HUES6 (cell line): ENCODE results near the gene RNASE7.

Experiments
- H3K27ac ChIP-seq: 2 replicates; pipeline ENCODE4 v1.7.0; 2013; ENCODE audit warnings: low read depth, mild to moderate bottlenecking, low read length, inconsistent platforms
- H3K27me3 ChIP-seq: 2 replicates; pipeline ENCODE4 v1.6.1; 2013; ENCODE audit warnings: low read length; ENCODE audit not compliant: control insufficient read depth, insufficient read depth
- H3K36me3 ChIP-seq: 2 replicates; pipeline ENCODE4 v1.6.1; 2013; ENCODE audit warnings: low read length; ENCODE audit not compliant: control insufficient read depth, insufficient read depth
- H3K4me1 ChIP-seq: 2 replicates; pipeline ENCODE4 v1.6.1; 2013; ENCODE audit warnings: low read length; ENCODE audit not compliant: control insufficient read depth, insufficient read depth
- H3K4me3 ChIP-seq: 2 replicates; pipeline ENCODE4 v1.5.1; 2013; ENCODE audit warnings: low read depth, low read length
- H3K9ac ChIP-seq: one replicate; pipeline ENCODE4 v1.6.1; 2013; ENCODE audit warnings: mild to moderate bottlenecking, low read length
- H3K9me3 ChIP-seq: 2 replicates; pipeline ENCODE4 v1.6.1; 2013; ENCODE audit warnings: low read depth, low read length; ENCODE audit not compliant: control insufficient read depth, insufficient read depth

Gene RNASE7

DNA sequence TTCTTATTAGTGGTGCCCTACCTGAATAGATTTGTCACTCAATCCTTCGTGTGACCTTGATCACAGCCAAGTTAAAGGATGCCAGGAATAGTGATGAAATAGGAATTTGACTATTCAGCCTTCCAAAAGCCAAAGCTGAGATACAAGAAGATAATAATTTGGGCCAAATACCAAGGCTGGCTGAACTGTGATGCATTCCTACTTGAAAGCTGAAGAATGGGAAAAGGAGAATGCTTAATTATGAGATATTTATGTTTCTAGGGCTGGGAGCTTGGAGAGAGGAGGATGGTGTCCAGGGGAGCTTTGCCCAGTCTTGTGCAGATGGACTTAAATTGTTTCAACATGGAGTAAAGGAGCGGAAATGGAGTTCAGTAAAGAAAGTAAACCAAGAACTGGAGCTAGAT lies 5.2 kb downstream of the RNASE7 start:
- H3K36me3 ChIP-seq, result no peaks in the 10 kb centered on the region
- H3K4me1 ChIP-seq, result no peaks in the 10 kb centered on the region
- 0 out of 2 replicates have a peak, but pooled peaks cover 2% of the 10 kb centered on the region for H3K27me3 ChIP-seq
- H3K27ac ChIP-seq, result no peak overlapping the region
- no peak overlapping the region for H3K9ac ChIP-seq
- H3K9me3 ChIP-seq, result no peaks in the 10 kb centered on the region
- H3K4me3 ChIP-seq, result no peak overlapping the region

DNA sequence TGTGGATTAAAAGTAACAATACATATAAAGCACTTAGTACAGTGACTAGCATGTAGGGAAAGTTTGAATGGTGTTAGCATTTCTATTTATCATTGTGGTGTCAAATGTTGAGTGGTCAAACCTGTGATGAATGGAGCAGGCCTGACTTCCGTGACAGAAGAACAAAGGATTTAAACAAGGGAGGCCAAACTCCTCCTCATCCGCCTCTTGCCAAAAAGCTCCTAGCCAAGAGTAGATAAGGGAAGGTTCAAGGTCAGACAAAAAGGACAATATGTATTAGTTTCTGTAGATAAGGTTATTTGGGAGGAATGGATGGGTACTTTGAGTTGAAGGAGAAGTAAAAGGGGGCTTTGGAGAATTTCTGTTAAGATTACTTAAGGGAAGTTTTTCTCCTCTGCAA lies 6.5 kb downstream of the RNASE7 start:
- Histone ChIP-seq H3K9ac (no peak overlapping the region), H3K4me3 (no peak overlapping the region), H3K9me3 (no peaks in the 10 kb centered on the region), H3K27me3 (0 out of 2 replicates have a peak, but pooled peaks cover 2% of the 10 kb centered on the region), H3K36me3 (no peaks in the 10 kb centered on the region), H3K4me1 (no peaks in the 10 kb centered on the region), H3K27ac (no peak overlapping the region)

DNA sequence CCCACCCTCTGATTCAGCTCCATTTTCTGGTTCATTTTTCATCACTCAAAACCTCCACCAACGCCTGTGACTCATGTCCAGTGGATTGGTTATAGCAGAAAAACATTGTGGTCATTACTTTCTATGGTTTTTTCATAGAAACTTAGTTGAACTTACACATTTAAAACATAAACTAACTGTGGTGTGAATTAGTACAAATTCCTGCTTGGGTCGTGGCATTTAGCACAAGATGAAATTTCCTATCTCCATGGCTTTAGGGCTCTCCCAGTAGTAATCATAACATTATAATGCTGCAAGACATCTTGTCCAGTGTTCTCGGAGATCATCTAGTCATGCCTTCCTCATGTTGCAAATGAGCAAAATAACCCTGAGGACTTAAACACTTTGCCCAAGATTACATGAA lies 7.1 kb downstream of the RNASE7 start:
- H3K27ac ChIP-seq, result no peak overlapping the region
- no peak overlapping the region for H3K9ac ChIP-seq
- no peaks in the 10 kb centered on the region for H3K9me3 ChIP-seq
- H3K36me3 ChIP-seq, result no peaks in the 10 kb centered on the region
- H3K27me3 ChIP-seq, result 0 out of 2 replicates have a peak, but pooled peaks cover 2% of the 10 kb centered on the region
- H3K4me3 ChIP-seq, result no peak overlapping the region
- no peaks in the 10 kb centered on the region for H3K4me1 ChIP-seq

DNA sequence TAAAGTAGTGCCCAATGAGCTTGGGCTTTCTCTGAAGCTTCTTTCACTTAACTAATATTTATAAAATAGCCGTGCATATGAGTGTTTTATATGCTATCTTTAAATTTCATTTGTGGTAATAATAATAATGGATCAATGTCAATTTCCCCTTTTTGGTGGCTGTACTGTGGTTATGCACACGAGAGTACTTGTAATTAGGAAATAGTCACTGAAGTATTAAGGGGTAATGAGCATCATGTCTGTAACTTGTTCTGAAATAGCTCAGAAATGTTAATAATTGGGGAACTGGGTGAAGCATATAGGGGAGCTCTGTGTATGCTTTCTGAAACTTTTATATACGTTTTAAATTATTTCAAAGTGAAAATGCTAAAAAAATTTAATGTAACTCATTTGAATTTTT lies 8.4 kb downstream of the RNASE7 start:
- H3K4me3 ChIP-seq, result no peak overlapping the region
- 0 out of 2 replicates have a peak, but pooled peaks cover 2% of the 10 kb centered on the region for H3K27me3 ChIP-seq
- no peaks in the 10 kb centered on the region for H3K36me3 ChIP-seq
- no peak overlapping the region for H3K27ac ChIP-seq
- peaks cover 3% of the 10 kb centered on the region for H3K4me1 ChIP-seq
- no peak overlapping the region for H3K9ac ChIP-seq
- H3K9me3 ChIP-seq, result no peaks in the 10 kb centered on the region

- no peak overlapping the region for H3K27ac ChIP-seq
- no peaks in the 10 kb centered on the region for H3K36me3 ChIP-seq
- peaks cover 6% of the 10 kb centered on the region for H3K4me1 ChIP-seq
- no peak overlapping the region for H3K9ac ChIP-seq
- H3K4me3 ChIP-seq, result no peak overlapping the region
- H3K27me3 ChIP-seq, result no peaks in the 10 kb centered on the region
- no peaks in the 10 kb centered on the region for H3K9me3 ChIP-seq
Observed at GRCh38 chr14:21053184-21054122, 11.3 kb downstream of the RNASE7 start.

- Histone ChIP-seq H3K27ac (no peak overlapping the region), H3K9me3 (no peaks in the 10 kb centered on the region), H3K4me3 (no peak overlapping the region), H3K9ac (no peak overlapping the region), H3K4me1 (peaks cover 6% of the 10 kb centered on the region), H3K27me3 (no peaks in the 10 kb centered on the region), H3K36me3 (no peaks in the 10 kb centered on the region)
Observed at GRCh38 chr14:21054123-21054767, 12.1 kb downstream of the RNASE7 start.

GRCh38 chr14:21054768-21055145 lies 12.6 kb downstream of the RNASE7 start:
- Histone ChIP-seq H3K9me3 (no peaks in the 10 kb centered on the region), H3K27ac (no peak overlapping the region), H3K27me3 (no peaks in the 10 kb centered on the region), H3K4me1 (peaks cover 6% of the 10 kb centered on the region), H3K9ac (no peak overlapping the region), H3K4me3 (no peak overlapping the region), H3K36me3 (no peaks in the 10 kb centered on the region)

DNA sequence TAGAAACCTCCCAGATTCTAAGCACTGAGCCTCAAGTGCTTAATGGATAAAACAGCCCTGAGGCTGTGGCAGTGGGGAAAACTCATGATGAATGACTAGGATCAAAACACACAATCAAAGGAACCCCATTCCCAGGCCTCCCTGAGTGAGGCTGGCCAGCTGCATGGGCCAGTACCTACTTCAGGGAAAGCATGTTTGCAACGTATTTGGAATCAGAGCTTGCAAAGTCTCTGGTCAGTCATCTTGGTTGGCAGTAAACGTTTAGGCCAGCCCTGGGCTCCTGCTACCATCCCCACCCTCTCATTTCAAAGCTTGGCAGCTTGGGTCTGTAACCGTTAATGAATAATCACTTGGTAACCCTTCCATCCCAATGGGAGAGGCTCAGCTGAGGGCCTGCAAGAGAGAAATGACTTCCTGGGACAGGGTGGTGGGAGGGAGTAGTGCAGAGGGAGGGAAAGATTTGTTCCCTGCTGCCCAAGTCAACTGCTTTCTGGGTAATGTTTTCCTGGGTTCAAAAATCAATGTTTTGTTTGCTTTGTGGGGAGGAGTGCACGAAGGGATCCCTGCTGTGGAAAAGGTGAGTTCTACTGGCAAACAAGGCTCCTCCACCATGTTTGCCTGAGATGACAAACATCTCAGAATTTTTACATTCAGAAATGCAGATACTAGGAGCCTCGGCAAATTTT lies 13.4 kb downstream of the RNASE7 start:
- Histone ChIP-seq H3K36me3 (no peaks in the 10 kb centered on the region), H3K9ac (no peak overlapping the region), H3K27ac (no peak overlapping the region), H3K4me1 (peaks cover 6% of the 10 kb centered on the region), H3K4me3 (no peak overlapping the region), H3K27me3 (no peaks in the 10 kb centered on the region), H3K9me3 (no peaks in the 10 kb centered on the region)

GRCh38 chr14:21056520-21057163 lies 14.5 kb downstream of the RNASE7 start:
- Histone ChIP-seq H3K27me3 (no peaks in the 10 kb centered on the region), H3K9ac (no peak overlapping the region), H3K9me3 (no peaks in the 10 kb centered on the region), H3K36me3 (no peaks in the 10 kb centered on the region), H3K27ac (no peak overlapping the region), H3K4me1 (peaks cover 6% of the 10 kb centered on the region), H3K4me3 (no peak overlapping the region)

GRCh38 chr14:21057803-21058675 lies 15.9 kb downstream of the RNASE7 start, which contains the start of gene RNASE8:
RNASE8 (plus strand) TSS chr14:21057822; CDS start chr14:21057893, 71 bp downstream.
- Histone ChIP-seq H3K9ac (no peak within 1 kb of the TSS), H3K4me3 (no peak within 1 kb of the TSS)

More at GRCh38 chr14:21057803-21058675, 15.9 kb downstream of the RNASE7 start, which contains the start of gene RNASE8:
- no peaks in the 10 kb centered on the region for H3K9me3 ChIP-seq
- peaks cover 7% of the 10 kb centered on the region for H3K4me1 ChIP-seq
- H3K27me3 ChIP-seq, result no peaks in the 10 kb centered on the region
- no peaks in the 10 kb centered on the region for H3K36me3 ChIP-seq
- no peak within 1 kb of the TSS for H3K27ac ChIP-seq
